MCF 10A (cell line): ENCODE results near the gene RHBDD3. TPM values are rescaled to one million over a fixed set of nuclear protein-coding genes. Genes with fewer than 3 reads are reported as not detected.

Experiments used
- BruUV-seq: library from RNA; stranded (reverse); fragments of 400-500 nt; replicated peaks from 2 replicates; lab custom pipeline; 2021; lab: Mats Ljungman, UMichigan
- CTCF ChIA-PET: fragments of 300-600 bp; sonication (Branson Sonifier 250); formaldehyde crosslinking; extraction: SDS; loops from one replicate; lab custom pipeline; 2021; ENCODE audit warnings: antibody characterized with exemption, inconsistent platforms; lab: Yijun Ruan, JAX
- POLR2A ChIA-PET: fragments of 300-600, 350-650 bp; sonication (Branson Sonifier 250); formaldehyde crosslinking; extraction: SDS; loops from one replicate; lab custom pipeline; 2020; ENCODE audit warnings: antibody characterized with exemption, inconsistent platforms; lab: Yijun Ruan, JAX
- DNase-seq: peaks from one replicate; pipeline ENCODE4 v3.0.0-alpha.2; 2018; ENCODE audit not compliant: unreplicated experiment
- H3K27ac Mint-ChIP-seq: one replicate; pipeline ENCODE4 v1.8.0; 2022; ENCODE audit warnings: mild to moderate bottlenecking, low read depth, mixed read lengths; ENCODE audit not compliant: unreplicated experiment
- H3K27me3 Mint-ChIP-seq: one replicate; pipeline ENCODE4 v1.8.0; 2022; ENCODE audit warnings: mixed read lengths; ENCODE audit not compliant: insufficient read depth, unreplicated experiment
- H3K36me3 Mint-ChIP-seq: one replicate; pipeline ENCODE4 v1.8.0; 2022; ENCODE audit warnings: mild to moderate bottlenecking, moderate library complexity, mixed read lengths; ENCODE audit not compliant: insufficient read depth, unreplicated experiment
- H3K4me1 Mint-ChIP-seq: one replicate; pipeline ENCODE4 v1.8.0; 2022; ENCODE audit warnings: mixed read lengths; ENCODE audit not compliant: insufficient read depth, unreplicated experiment
- H3K4me3 Mint-ChIP-seq: one replicate; pipeline ENCODE4 v1.8.0; 2022; ENCODE audit warnings: mild to moderate bottlenecking, moderate library complexity, mixed read lengths; ENCODE audit not compliant: unreplicated experiment
- H3K9me3 Mint-ChIP-seq: one replicate; pipeline ENCODE4 v1.8.0; 2022; ENCODE audit warnings: mixed read lengths; ENCODE audit not compliant: unreplicated experiment
- intact Hi-C: fragments of 100-400 bp; cut with micrococcal nuclease; formaldehyde crosslinking; loops from 2 replicates; pipeline ENCODE4 v1.14.1; 2022
- total RNA-seq: library from RNA; stranded (reverse); gene quantifications from 2 replicates; pipeline ENCODE4 v1.2.3, GENCODE V29; 2022
- TF ChIP-seq, protein P1 (sequence below): fragments of 200-600 bp; IDR thresholded peaks from one replicate; pipeline ENCODE4 v1.8.0; 2022; ENCODE audit warnings: antibody characterized with exemption, mild to moderate bottlenecking; ENCODE audit not compliant: unreplicated experiment

RHBDD3 gene
- total RNA-seq, 1 experiment from 2014 or later: 32.5 TPM

- BruUV-seq: no TSS peak
- no peaks in the 10 kb centered on the region for H3K27me3 Mint-ChIP-seq
- DNase-seq: no peak
- no peaks in the 10 kb centered on the region for H3K4me1 Mint-ChIP-seq
- H3K27ac Mint-ChIP-seq: no peak overlapping the region
- intact Hi-C loops: no loop called here
- H3K36me3 Mint-ChIP-seq: peaks cover 11% of the 10 kb centered on the region
- TF ChIP-seq, protein P1, sequence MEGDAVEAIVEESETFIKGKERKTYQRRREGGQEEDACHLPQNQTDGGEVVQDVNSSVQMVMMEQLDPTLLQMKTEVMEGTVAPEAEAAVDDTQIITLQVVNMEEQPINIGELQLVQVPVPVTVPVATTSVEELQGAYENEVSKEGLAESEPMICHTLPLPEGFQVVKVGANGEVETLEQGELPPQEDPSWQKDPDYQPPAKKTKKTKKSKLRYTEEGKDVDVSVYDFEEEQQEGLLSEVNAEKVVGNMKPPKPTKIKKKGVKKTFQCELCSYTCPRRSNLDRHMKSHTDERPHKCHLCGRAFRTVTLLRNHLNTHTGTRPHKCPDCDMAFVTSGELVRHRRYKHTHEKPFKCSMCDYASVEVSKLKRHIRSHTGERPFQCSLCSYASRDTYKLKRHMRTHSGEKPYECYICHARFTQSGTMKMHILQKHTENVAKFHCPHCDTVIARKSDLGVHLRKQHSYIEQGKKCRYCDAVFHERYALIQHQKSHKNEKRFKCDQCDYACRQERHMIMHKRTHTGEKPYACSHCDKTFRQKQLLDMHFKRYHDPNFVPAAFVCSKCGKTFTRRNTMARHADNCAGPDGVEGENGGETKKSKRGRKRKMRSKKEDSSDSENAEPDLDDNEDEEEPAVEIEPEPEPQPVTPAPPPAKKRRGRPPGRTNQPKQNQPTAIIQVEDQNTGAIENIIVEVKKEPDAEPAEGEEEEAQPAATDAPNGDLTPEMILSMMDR: no peak
- CTCF ChIA-PET: interaction anchor here (0.6 to 1.1 kb wide), 2 partner anchors 20 to 138 kb away, joined by 4 to 7 read pairs; no protein-coding TSS in a partner anchor
- POLR2A ChIA-PET: no interaction called here
- no peaks in the 10 kb centered on the region for H3K9me3 Mint-ChIP-seq
- H3K4me3 Mint-ChIP-seq: no peak overlapping the region
Measured at GRCh38 chr22:29226351-29226981, 41.3 kb downstream of the RHBDD3 start.

DNA sequence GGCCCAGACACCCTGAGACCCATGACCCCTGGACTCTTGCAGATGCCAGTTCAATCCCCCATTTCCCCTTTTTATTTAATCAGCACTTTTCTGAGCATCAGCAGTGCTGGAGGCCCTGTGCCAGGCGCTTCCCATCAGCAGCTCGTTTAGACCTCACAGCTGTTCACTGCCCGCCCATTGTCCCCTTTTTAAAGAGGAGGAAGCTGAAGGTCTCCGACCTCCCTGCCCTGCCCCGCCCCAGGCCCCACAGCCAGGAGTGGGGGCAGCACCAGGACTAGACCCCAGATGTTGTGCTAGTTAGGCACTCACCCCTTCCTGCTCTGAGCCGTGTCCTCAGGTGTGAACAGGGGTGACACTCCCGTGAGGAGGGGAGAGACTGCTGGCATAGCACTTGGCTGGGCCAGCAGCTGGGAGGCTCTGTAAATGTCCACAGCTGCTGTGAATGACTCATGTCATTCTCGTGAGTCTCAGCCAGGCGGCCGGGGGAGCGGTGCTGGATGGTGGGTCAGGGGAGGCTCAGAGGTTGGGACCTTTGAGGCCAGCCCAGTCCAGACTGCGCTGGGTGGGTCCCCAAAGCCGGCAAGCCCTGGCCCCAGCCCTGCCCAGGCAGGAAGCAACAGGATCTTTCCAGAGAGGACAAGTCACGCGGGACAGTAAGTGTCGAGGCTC is 42.2 kb downstream of the RHBDD3 start:
- Mint-ChIP-seq H3K9me3 (no peaks in the 10 kb centered on the region), H3K27me3 (no peaks in the 10 kb centered on the region), H3K27ac (no peak overlapping the region), H3K4me3 (no peak overlapping the region), H3K36me3 (peaks cover 7% of the 10 kb centered on the region), H3K4me1 (no peaks in the 10 kb centered on the region)
- DNase-seq: peak; percentile 21
- TF ChIP-seq, protein P1: no peak
- intact Hi-C loops: no loop called here
- CTCF ChIA-PET: interaction anchor here (1.0 kb wide), 1 partner anchor 20 kb away, joined by 3 read pairs; no protein-coding TSS in a partner anchor
- POLR2A ChIA-PET: no interaction called here
- no TSS peak for BruUV-seq

DNA sequence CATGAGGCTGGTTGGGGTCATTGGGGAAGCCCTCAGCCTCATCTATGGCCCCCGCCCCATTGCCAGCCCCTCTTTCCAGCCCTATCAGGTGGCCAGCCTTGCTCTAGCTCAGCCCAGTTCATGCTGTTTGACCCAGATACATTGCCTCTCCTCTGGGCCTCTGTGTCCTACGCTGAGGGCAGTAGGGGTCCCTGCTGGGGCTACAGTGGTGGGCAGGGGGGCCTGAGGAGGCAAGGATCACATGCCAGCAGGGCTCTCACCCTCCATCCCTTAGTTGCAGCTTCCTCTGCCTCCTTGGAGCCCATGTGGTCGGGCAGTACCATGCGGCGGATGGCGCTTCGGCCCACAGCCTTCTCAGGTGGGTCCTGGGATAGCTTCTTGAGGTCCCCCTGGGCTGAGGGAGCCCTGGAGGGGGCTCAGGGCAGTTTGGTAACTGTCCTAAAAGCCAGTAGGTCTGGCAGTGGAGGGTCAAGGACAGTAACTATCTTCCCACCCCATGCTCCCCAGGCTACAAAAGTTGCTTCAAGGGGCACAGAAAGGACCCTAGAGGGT is 42.8 kb downstream of the RHBDD3 start:
- Mint-ChIP-seq H3K27ac (no peak overlapping the region), H3K36me3 (peaks cover 7% of the 10 kb centered on the region), H3K27me3 (no peaks in the 10 kb centered on the region), H3K4me3 (no peak overlapping the region), H3K9me3 (no peaks in the 10 kb centered on the region), H3K4me1 (no peaks in the 10 kb centered on the region)
- TF ChIP-seq, protein P1: no peak
- CTCF ChIA-PET: interaction anchor here (1.0 kb wide), 1 partner anchor 21 kb away, joined by 3 read pairs; no protein-coding TSS in a partner anchor
- intact Hi-C loops: no loop called here
- DNase-seq: no peak
- no TSS peak for BruUV-seq
- POLR2A ChIA-PET: no interaction called here

GRCh38 chr22:29224121-29224858 is 43.5 kb downstream of the RHBDD3 start:
- Mint-ChIP-seq H3K27me3 (no peaks in the 10 kb centered on the region), H3K36me3 (peaks cover 7% of the 10 kb centered on the region), H3K4me3 (no peak overlapping the region), H3K9me3 (no peaks in the 10 kb centered on the region), H3K27ac (no peak overlapping the region), H3K4me1 (no peaks in the 10 kb centered on the region)
- DNase-seq: no peak
- CTCF ChIA-PET: interaction anchor here (1.5 kb wide), 1 partner anchor 22 kb away, joined by 5 read pairs; no protein-coding TSS in a partner anchor
- TF ChIP-seq, protein P1: no peak
- POLR2A ChIA-PET: no interaction called here
- intact Hi-C loops: no loop called here
- no TSS peak for BruUV-seq
